ENCODE results near the gene DGCR6.
"Not testable (repeated sequence)": the region's sequence is repeated elsewhere in the genome, so short reads cannot be mapped to it uniquely, and the experiment has no call there.

Gene DGCR6

GRCh38 chr22:18961201-18961600 lies 55.1 kb downstream of the DGCR6 start:
- DNase-seq: not testable (repeated sequence)
